HG02885 (cell line): ENCODE results near the gene PURA.

Source experiments
- ATAC-seq: cut with Tn5 transposase; IDR thresholded peaks from one replicate; pipeline ENCODE4 v1.9.1; 2021; ENCODE audit warnings: mild to moderate bottlenecking; ENCODE audit not compliant: unreplicated experiment, poor library complexity

The PURA gene

DNA sequence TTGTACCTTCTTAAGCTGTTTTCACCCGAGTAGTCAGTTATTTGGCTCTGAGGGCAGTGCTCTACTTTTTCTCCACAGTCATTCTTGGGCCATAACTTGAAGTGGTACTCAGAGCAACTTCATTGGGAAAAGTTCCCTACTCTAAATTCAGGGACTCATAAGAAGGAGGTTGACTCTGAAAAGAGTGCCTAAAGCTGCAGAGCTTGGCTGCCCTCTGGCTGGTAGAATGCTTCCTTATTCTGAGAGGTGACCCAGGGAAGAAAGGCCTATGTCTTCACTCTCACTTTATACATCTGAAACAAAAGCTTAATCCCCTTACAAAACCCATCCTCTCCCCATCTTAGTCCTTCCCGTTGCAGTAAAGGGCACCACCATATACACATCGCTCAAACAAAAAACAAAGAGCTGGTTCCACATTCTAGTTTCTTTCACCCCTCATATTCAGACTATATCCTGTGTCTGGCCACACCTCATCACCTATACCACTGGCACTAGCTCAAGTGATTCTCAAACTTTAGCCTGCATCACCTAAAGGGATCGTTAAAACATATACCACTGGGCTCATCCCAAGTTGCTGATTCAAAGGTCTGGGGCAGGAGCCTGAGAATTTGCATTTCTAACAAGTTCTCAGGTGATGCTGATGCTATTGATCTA is 19.7 kb downstream of the PURA start:
- ATAC-seq = no peak

DNA sequence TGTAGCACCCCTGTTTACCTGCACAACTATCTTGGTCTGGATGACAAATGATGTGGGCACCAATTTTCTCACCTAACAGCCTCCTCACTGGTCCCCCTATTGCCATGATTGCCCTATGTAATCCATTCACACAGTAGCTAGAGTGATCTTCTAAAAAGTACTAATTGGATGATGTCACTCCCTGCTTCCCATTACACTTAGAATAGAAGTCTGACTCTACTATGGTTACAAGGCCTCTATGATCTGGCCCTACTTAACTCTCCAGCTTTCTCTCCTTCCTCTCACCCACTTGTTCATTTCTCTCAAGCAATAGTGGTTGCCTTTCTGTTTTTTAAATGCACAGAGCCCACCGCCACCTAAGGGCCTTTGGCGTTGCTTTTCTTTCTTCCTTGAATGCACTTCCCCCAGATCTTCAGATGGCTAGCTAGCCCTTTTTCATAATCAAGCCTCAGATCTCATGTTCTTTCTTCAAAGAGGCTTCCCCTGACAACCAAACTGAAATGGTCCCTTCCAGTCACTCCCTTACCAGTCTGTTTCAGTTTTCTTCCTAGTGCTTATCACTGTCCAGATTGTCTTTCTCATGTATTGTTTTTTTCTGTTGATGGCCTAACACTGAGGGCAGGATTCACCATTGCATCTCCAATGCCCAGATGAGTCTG is 20.5 kb downstream of the PURA start:
- ATAC-seq = no peak

DNA sequence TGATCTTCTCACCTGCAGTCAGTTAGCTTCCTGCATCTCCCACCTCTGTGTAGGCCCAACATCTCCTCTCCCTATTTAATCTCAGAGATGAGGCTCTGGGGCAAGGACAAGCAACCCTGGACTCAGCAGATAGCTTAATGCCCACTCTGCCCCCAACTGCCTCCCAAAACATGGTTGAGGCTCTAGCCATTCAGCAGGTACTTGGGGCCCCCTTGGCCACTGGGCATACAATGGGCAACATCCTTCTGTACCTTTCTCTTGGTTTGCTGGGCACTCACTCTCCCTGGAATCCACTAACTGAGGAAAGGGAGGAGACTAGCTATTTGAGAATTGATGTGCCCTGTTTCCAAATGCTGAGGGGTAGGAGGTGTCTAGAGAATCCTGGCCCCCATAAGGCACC is 21.2 kb downstream of the PURA start:
- no peak for ATAC-seq

DNA sequence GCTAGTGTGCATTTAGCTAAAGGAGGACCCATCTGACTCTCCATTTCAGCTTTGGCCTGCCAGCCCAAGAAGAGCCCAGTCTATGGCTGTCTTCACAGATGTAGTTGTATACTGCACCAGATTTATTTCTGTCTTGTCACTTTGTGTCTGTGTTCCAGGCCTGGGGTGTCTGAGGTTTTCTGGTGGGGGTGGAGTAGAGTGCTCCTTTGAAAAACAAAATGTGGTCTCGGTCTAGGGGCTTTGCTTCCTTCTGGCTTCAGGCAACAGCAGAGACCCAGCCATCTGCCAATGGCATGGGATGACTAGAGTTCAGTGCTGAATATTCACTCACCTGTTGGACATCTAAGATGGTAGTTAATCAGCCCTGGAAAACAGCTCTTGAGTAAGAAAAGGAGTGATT is 22.7 kb downstream of the PURA start:
- no peak for ATAC-seq

DNA sequence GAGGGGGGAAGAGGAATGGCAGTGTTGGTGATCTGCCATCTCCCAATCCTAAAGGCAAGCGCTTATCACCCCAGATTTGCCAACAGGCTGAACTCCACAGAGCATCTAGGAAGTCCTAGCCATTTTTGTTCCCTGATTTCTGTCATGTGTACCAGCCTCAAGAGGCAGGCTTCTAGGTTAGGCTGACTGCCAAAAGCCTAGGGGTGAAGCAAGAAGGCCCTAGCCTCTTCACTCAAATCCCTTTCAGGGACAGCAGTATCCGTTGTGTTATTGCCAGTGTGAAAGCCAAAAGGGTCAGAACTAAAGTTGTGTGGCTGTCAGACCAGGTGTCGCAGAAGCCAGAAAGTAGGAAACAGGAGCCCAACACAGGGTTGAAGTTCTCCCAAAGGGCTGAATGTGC is 26.5 kb downstream of the PURA start:
- no peak for ATAC-seq

DNA sequence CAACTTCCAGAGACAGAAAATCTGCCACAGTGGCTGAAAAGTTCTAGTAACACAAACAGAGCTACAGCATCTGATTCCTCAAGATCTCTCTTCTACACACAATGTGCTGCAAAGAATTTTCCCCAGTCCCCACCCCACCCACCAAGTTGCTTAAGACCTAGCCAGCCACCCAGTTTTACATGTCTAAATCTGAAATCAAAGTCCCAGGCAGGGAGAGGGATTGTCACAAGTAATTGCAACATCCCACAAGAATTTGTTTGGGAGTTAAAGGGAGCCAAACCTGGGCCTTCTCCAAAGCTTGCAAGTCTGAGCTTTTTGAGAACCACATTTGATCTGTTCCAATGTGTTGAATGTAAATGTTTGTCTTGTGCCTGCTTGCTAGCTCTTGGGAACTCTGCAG is 27.3 kb downstream of the PURA start:
- ATAC-seq = no peak

DNA sequence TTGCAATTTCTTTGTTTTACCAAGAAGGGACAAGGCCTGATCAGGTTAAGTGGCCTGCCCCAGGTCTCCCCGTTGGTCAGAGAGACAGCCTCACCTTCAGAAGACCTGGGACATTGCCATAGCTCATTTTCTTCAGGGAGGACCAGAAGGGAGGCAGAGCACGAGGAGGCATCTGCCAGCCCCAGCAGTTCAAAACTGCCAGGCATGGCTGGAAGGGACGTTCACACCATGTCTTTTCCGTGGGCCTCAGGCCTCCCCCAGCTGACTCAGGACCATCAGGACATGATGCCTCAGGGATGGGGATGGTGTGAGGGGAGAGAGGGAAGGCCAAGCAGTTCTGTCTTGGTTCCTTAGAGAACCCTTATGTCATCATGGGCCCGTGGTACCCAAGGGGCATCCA is 28.3 kb downstream of the PURA start:
- ATAC-seq = no peak

DNA sequence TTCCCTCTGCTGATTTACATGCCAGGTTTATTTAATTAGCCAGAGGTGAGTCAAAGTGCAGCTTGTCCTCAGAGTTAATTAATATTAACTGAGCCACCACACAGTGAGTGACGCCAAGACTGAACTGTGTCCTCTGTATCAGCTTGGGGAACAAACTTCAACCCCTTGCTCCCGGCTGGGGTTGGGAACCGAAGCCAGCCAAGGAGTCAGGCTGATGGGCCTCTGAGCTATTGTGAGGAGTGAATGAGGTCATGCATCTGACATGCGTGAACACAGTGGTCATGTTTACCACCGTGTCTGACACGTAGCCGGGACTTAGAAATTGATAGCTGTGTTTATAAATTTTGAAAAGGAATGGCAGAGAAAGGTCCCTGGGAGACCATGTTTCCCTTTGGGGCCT is 28.9 kb downstream of the PURA start:
- ATAC-seq = no peak

DNA sequence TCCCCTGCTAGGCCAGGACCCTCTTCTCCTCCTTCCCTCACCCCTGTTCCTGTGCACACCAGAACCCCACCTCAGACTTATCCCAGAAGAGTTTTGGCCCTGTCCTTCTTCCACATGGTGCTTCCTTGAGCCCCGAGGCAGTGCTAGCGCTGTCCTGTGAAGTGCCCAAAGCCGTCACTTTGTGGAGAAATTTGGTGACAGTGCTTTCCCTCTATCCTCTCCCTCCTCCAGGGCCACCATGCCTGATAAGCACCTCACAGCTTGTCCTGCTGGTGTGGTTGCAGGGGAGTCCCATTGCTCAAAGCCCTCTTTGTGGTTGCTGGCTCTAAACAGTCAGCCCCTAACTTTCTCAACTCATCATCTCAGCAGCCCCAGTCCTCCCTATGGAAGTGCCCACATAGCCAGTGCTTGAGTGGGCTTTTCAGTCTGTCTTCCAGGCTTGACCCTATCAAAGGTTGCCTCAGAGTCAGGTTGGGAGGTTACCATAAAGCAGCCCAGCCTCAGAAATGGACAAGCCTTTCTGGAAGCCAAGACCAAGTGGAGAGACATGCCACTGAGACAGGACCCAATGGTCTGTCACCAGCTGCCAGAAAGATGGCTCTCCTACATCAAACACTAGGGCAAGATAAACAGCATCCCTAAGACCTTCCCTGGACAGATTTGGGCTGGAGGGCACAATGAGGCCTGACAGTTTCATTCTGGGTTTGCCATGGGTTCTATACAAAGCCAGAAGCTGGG is 29.8 kb downstream of the PURA start:
- peak; percentile 20 for ATAC-seq

DNA sequence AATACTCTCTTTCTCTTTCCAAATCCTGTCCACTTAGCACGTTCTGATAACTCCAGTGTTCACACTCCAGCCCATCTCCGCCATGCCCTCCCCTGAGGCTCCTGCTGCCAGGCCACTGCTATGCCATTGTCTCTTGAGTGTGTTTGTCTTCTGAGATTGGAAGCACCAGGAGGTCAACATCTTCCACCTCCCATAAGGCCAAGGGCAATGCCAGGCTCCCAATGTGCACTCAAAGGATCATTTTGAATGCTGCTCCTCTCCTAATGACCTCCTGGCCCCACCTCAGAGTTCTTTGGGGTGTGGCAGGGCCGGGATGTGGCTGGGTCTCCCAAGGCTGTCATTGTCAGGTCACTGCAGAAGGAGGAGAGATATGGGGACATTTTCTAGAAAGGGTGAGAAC is 31.3 kb downstream of the PURA start:
- no peak for ATAC-seq

DNA sequence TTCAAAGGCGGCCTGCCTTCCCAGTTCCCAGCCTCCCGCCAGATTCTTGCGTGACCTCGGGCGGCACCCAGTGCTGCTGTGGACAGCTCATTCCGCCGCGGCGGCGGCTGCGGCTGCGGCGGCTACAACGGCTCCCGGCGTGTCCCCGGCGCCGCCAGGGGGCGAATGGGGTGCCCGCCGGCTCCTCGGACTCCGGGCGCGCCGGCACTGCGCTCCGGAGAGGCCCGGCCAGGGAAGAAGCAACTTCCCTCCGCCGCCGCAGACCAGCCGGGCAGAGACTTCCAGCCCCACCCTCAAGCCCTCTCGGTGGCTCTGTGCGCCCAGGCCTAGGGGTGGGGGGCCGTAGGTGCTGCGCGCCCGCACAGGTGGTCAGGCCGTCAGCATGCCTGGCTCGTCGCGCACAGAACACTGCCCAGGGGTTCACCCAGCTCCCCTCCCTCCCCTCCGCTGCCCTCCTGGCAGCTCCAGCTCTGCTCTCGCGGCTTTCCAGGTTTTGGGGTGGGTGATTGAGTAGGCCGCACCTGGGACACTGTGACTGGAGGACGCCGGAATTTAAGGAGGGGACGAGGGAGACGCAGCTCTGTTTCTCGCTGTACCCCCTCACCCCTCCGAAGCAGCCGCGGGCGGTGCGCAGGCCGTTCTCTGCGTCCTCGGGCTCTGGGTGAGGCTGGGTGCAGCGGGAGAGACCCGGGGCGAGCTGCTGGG is 32.1 kb downstream of the PURA start:
- ATAC-seq = peak; percentile 61

DNA sequence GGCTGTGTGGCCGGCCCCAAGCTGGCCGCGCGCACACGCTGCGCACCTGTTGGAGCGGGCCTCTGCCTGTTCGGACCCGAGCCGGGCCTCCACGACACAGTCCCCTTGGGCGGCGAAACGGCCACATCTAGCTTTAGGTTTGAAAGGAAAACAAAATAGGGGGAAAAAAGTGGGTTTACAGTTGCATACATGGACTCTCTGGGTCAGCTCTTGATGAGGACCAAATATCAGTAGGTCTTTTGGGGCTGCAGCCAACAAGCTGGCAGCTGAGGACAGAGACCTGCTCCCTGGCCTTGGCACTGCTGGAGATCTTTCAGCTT is 32.6 kb downstream of the PURA start:
- no peak for ATAC-seq

DNA sequence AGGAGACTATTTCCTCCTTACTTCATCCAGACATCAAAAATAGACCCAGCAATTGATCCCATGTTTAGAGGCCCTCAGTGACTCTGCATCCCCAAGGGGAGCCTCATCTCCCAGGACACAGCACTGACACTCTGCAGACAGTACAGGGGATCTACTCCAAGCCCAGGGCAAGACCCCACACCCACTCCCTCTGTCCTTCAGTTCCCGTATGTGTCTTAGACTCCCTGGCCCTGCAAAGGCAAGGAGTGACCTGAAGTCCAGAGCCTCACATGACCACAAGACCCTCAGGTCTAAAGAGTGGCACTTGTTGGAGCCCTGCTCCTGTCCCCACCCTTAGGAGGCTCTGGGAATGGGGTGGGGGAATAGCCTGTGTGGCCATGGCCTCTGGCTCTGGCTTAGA is 33.6 kb downstream of the PURA start:
- ATAC-seq = no peak

DNA sequence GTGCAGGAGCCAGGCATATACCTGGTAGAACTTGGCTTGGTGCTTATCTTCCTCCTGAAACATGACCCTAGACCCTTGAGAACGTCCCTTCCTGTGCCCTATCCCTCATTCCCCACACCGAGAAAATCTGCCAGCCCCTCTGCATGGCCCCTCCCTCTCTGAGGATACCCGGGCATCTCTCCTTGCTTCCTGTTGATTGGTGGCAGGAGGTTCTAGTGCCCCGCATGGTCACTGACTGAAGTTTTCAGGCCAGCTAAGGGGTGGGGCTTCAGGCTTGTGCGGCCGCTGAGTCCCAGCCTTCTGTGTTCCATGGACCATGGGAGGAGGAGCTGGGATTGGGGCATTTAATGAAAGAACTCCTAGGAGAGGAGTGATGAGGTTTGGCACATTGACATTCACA is 34.6 kb downstream of the PURA start:
- no peak for ATAC-seq

DNA sequence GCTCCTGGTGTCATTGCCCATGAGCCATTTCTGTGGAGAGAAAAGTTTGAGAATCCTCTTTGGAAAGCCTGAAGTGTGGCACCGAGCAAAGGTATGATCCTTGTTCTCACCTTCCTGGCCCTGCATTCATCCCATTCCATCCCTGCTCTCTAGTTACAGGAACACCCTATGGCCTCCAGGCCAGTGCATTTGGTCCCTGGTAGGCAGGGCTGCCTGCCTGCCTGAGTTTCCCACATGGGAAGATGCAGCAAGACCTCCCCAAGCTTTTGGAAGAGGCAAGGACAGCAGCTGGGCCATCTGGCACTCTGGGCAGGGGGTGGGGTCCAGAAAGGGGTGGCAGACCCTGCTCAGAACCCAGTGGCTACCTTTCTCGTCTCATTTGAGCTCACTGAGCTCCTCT is 36.3 kb downstream of the PURA start:
- ATAC-seq = no peak

DNA sequence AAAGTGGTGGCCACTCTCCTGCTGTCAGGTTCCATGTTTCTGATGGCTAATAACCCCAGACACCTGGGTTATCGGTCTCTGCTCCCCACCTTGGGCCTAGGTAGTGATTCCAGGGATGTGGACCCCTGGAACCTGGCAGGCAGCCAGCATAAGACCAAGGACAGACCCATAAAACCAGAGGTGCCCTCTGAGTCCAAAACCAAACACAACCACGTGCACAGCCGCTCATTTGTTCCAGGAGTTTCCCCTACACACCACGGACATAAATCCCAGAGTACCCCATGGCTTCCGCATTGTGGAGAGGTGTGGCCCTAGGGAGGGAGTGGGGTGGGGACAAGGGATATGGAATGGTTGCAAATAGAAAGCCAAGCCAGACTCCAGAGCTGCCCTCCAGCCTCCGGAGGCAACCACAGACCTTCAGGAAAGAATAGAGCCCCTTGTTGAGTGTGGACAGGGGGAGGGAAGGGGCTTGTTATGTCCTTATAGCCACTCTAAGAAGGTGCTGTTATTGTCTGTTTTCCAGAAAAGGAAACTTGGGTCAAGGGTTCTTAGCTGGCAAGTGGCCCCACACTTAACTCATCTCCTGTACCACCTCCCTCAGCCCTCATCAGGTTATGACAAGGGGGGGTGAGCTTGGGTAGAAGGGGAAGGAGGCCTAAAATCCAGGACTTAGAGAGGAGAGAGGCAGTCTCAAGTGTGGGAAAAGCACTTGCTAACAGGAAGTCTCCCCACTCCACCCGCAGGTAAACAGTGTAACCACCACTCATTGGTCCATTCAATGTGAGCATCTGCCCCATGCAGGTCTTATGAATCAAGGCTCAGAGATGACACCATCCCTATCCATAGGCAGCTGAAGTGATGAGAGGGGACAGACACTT is 37.5 kb downstream of the PURA start:
- no peak for ATAC-seq

DNA sequence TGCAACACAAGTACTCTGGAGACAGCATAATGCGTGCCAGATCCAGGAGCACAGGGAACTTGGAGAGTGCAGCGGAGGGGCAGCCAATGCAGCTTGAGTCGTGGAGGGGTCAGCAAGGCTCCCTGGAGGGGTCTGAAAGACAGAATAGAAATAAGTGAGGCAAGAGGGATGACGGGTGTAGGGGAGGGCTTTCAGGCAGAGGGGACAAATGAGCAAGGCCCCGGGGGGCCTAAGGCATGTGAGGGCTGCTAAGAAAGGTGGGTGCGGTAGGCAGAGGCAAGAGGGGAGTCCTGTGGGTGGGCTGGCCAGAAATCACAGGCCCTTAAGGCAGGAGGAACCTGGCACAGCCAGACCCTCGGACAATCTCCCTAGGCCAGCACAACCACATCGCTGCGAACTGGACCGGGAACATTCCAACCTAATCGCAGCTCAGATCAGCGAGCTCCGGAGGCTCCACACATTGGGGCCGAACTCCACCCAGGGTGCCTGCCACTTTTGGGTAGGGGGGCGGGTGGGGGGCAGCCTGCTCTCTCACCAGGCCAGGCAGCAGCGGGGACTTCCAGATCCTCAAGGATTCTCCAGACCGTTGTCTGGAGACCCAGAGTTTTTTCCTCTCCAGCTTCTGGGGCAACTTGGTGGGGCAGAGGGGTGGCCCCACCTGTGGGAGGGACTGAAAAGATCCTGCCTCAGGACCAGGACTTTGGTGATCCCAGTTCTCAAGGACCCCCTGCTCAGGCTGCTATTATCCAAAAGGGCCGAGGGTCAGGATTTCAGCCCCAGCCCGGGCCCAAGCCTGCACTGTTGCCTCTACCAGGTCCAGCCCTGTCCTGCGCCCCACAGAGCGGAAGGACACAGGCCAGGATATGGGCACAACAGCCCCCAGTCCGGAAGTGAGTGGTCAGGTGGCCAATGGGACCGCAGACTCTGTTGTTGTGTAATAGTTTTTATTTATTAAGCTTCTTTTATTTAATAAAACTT is 38.4 kb downstream of the PURA start:
- ATAC-seq = no peak

DNA sequence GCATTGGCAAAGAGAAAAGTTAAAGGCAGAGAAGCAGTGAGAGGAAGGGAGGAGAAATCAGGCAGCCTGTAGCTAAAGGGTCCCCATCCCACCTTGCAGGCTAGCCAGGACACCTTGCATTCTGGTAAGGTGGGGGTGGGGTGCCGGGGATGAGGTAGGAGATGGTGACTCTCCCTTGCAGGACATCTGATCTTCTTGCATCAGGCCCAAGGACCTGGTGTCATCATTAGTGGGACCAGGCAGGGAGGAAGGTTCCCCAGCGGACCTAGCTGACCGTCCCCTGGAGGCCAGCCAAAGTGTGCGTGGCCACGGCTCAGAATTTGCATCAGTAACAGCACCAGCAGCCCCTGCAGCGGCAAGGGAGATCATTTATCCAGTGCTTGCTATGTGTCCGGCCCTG is 39.3 kb downstream of the PURA start:
- no peak for ATAC-seq

DNA sequence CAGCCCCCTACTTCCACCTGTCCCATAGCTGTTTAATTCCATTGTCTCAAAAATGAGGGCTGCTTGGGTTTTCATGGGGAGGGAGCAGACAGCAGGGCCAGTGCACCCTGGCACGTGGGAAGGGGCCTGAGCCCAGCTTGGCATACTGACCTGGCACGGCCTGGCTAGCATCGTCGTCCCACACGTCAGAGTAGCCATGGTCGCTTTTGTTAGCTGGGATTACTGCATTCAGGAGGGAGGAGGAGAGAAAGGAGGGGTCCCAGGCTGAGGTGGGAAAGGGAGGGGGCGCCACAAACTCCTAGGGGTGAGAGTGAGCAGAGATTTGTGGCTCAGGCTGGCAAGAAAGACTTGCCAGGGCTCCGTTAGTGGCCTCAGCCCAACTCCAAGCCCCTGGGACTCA is 40.0 kb downstream of the PURA start:
- ATAC-seq = no peak
